Activated CD4-positive, alpha-beta T cell treated with anti-CD3 and anti-CD28 coated beads for 48 hours (primary cell): ENCODE data around the gene PLAGL1.
"Not testable (repeated sequence)": the region's sequence is repeated elsewhere in the genome, so short reads cannot be mapped to it uniquely, and the experiment has no call there.

Source experiments
- DNase-seq: peaks from one replicate; pipeline ENCODE4 v3.0.0-alpha.2; 2020

The PLAGL1 gene

DNA sequence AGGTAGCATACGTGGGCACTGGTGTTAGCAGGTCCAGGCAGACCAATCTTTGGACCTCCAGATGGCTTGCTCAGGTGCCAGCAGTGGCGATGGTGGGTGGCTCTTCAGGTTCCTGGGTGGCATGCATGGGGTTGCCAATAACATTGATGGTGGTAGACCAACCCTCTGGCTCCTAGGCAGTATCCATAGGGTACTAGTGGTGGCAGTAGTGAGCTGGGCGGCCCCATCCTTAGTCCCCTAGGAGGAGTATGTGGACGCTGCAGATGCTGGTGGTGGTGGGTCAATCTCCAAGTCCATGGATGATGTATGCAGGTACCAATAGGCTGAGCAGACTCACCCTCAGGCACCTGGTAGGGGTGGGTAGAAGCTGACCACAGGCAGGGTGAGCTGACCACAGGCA is 73.2 kb downstream of the PLAGL1 start:
- DNase-seq: no peak

DNA sequence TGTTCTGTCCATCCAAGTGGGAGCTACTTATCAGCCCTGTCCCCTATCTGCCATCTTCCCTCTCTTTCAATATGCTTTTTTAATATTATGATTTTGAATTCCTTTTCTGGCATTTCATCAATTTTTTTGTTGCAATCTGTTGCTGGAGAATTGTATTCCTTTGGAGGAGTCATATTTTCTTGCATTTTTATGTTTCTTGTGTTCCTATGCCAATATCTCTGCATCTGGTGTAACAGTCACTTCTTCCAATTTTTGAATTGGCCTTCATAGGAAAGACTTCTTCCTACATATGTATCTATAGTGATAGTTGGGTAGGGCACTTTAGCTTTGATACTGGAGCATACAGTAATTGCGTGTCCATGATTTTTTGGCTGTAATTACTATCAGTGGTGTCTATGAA is 73.7 kb downstream of the PLAGL1 start:
- DNase-seq: no peak

DNA sequence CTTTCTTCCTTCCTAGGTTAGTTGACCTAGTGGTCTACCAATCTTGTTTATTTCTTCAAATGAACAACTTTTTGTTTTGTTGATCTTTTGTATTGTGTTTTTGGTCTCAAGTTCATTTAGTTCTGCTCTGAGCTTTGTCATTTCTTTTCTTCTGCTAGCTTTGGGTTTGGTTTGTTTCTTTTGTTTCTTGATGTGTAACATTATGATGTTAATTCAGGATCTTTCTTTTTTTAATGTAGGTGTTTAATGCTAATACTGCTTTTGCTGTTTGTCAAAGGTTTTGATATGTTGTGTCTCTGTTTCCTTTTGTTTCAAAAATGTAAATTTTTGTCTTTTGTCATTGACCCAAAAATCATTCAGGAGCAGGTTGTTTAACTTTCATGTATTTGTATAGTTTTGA is 78.1 kb downstream of the PLAGL1 start:
- no peak for DNase-seq

DNA sequence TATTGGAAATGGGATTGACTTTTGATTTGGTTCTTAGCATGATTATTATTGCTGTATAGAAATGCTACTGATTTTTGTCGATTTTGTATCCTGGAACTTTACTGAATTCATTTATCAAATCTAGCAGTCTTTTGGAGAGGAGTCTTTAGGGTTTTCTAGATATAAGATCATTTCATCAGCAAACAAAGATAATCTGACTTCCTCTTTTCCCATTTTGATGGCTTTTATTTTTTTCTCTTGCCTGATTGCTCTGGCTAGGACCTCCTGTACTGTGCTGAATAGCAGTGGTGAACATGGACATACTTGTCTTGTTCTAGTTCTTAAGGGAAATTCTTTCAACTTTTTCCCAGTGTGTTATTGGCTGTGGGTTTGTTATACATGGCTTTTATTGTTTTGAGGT is 79.2 kb downstream of the PLAGL1 start:
- no peak for DNase-seq

DNA sequence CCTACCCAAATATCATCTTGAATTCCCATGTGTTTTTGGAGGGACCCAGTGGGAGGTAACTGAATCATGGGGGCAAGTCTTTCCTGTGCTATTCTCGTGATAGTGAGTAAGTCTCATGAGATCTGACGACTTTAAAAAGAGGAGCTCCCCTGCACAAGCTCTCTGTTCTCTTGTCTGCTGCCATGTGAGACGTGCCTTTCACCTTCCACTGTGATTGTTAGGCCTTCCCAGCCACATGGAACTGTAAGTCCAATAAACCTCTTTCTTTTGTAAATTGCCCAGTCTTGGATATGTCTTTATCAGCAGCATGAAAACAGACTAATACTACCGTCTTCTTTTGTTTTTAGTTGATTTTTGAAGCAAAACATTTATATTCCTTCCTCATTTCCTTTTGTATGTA is 91.0 kb downstream of the PLAGL1 start:
- DNase-seq: not testable (repeated sequence)

DNA sequence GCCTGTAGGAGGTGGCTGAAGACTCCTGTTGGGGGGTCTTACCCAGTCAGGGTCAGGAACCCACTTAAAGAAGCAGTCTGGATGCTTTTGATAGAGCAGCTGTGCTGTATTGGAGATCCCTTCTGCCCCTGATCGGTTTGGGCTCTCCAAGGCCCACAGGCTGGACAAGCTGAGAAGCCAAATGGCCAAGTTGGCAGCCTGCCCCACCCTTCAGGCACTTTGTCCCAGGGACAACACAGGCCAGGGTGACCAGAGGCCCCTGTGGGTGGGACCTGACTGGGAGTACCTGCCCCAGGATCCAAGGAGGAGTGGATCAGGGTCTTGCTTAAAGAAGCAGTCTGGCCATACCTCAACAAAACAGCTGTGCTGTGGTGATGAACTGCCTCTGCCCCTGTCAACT is 95.4 kb downstream of the PLAGL1 start:
- DNase-seq: no peak

DNA sequence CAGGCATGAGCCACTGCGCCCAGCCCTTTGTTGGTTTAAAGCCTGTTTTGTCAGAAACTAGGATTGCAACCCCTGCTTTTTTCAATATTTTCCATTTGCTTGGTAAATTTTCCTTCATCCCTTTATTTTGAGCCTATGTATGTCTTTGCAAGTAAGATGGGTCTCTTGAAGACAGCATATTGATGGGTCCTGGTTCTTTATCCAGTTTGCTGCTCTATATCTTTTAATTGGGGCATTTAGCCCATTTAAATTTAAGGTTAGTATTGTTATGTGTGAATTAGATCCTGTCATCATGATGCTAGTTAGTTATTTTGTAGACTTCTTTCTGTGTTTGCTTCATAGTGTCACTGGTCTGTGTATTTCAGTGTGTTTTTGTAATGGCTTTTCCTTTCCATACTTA is 97.0 kb downstream of the PLAGL1 start:
- DNase-seq: no peak

DNA sequence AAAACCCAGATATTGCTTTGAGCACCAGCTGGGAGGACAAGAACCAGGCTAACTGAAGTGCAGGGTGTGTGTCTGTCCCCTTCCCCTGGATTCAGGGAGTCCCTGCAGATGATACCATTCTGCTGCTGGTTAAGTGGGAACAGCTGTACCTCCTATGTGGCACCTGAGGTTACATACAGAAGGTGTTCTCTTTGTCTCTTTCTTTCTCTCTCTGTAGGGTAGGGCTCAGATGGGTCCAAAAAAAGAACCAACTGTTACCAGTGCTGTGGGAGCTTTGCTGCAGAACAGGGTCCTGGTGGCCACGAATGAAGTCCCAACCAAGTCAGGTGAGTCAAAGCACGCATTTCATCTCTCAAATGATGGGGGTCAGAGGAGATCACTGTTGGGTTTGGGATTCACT is 105.2 kb downstream of the PLAGL1 start:
- DNase-seq: no peak

DNA sequence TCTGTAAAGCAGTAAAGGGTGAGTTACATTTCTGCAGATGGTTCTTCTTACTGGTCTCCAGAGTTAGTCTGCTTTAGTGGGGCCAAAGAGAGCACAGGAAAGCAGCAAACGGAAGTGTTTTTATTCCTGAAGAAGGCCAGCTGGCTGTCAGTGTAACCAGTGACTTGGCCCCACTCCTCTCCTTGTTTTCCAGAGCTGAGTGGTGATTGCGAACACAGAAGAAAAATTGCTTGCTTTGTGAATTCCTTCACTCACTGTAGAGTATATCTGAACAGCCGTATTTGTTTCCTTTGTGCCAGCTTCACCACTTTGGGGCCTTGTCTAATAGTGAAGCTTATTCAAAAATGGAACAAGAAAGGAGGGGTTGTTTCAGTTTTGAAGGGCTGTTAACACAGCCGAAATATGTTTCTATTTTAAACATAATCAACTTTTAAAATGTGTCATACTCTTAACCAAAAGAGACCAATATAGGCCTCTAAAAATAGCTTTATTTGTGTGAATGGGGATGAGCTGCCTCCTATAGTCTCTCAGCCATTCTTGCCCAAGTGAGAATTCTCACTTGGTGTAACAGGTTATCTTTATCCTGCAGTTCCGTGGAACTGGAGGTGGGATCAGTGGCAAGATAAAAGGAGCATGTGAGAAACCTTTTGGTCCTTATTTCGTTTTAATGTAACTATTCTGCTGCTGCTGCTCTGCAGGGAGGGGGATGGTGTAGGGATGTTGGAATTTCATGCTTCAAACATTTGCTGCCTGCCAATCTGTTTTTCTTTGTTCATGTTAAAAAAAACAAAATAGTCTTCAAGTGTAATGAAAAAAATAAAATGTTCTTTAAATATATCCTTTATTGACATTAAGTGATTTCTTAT is 105.9 kb downstream of the PLAGL1 start:
- DNase-seq: no peak

DNA sequence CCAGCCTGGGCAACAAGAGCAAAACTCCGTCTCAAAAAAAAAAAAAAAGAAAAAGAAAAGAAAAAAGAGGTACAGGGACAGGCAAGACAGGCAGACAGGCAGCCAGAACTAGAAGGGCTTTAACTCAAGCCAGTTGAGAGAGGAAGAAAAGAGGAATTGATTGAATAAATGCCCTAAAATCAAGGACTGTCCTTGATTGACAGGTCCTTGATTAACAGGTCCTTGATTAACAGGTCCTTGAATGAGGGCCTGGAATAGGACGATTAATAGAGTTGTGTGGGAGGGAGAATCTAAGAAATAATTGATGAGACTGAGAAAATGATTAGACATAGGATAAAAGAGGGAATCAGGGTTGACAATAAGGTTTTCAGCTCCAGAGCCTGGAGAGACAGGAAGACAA is 107.7 kb downstream of the PLAGL1 start:
- no peak for DNase-seq

DNA sequence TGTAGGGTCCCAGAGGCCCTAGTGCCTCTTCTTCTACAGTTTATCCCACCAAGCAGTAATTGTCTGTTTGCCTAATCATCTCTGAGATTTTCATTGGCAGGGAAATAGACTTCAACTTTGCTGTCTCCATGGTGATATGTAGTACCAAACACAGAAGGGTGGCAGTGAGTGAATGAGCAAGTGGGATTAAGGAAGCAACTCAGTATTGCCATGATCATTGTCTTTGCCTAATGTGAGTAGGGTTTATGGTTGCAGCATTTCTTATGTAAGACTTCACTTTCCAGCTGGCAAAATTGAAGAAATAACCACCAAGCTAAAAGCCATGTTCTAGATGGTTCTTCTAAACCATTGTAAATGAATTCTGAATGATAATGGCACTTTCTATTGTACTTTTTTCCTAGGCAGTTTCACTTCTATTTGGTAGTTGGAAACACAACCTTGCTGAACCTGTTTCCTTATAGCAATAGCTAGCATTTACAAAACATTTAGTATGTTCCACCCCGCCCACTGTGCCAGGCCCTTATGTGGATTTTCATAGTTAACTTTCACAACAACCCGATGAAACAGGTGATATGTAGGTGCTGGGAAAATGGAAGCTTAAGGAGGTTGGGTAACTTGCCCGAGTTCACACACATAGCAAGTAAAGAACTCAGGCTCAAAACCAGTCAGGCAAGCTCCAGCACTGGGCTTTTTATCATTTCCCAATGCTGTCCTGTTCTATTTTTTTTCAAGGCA is 111.8 kb downstream of the PLAGL1 start:
- no peak for DNase-seq

DNA sequence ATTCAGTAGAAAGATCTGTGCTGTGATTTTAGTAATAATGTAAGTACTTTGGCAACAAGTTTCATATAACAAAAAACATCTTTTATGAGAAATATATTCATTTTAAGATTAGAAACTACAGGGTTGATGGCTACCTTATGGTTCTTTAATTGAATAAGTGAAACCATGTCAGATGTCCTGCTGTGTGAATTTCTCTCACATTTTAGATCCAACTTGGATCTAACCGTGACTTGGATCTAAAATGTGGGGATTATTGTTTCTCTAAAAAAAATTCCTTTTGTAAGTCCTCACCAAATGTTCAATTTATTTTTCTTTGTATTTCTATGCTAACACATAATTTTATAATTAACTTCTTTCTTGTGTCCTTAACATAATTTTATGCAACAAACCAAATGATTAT is 113.4 kb downstream of the PLAGL1 start:
- DNase-seq: no peak
